ENCODE data around the gene SPOCD1.

DNA sequence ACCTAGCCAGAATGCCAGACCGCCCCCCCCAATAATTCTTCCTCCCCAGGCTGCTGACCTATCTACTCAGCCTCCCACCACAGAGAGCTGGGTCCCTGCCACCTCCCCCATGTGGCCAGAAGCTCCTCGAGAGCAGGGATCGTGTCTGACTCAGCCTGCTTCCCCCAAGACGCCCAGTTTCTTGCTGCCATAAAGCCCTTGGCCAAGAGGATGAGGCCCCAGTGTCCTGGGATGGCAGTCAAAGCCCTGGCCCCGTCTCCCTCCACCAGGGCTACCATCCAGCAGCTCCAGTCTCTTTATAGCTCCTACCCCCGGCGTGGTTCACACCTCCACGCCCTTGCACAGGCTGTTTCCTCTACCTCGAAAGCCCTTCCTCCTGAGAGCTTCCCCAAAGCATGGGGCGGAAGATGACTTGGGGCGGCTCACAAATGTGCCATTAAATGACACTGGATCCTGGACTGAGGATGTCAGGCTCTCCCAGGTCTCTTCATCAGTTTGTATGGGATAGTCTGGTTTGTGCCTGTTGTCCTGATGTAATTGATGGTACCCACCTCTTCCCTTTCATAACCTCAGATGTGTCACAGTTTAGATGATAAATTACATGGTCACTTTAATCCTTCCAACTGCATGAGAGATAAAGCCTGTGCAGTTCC lies 64.8 kb downstream of the SPOCD1 start:
- TF ChIP-seq ELF1 (IDR thresholded peaks at IDR 0.05) (no peak), RCOR1 (IDR thresholded peaks at IDR 0.05; ENCODE audit: low read length) (no peak), EZH2phosphoT487 (IDR thresholded peaks at IDR 0.05; ENCODE audit: borderline replicate concordance, low read depth) (no peak), POLR2AphosphoS5 (IDR thresholded peaks at IDR 0.05; ENCODE audit: low read depth, low read length) (no peak)
- TF ChIP-seq, protein P1, sequence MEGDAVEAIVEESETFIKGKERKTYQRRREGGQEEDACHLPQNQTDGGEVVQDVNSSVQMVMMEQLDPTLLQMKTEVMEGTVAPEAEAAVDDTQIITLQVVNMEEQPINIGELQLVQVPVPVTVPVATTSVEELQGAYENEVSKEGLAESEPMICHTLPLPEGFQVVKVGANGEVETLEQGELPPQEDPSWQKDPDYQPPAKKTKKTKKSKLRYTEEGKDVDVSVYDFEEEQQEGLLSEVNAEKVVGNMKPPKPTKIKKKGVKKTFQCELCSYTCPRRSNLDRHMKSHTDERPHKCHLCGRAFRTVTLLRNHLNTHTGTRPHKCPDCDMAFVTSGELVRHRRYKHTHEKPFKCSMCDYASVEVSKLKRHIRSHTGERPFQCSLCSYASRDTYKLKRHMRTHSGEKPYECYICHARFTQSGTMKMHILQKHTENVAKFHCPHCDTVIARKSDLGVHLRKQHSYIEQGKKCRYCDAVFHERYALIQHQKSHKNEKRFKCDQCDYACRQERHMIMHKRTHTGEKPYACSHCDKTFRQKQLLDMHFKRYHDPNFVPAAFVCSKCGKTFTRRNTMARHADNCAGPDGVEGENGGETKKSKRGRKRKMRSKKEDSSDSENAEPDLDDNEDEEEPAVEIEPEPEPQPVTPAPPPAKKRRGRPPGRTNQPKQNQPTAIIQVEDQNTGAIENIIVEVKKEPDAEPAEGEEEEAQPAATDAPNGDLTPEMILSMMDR (IDR thresholded peaks at IDR 0.05), result no peak
- TF ChIP-seq, protein P2, sequence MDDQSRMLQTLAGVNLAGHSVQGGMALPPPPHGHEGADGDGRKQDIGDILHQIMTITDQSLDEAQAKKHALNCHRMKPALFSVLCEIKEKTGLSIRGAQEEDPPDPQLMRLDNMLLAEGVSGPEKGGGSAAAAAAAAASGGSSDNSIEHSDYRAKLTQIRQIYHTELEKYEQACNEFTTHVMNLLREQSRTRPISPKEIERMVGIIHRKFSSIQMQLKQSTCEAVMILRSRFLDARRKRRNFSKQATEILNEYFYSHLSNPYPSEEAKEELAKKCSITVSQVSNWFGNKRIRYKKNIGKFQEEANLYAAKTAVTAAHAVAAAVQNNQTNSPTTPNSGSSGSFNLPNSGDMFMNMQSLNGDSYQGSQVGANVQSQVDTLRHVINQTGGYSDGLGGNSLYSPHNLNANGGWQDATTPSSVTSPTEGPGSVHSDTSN (IDR thresholded peaks at IDR 0.05), result no peak
- TF ChIP-seq, protein P3, sequence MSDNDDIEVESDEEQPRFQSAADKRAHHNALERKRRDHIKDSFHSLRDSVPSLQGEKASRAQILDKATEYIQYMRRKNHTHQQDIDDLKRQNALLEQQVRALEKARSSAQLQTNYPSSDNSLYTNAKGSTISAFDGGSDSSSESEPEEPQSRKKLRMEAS (IDR thresholded peaks at IDR 0.05; ENCODE audit: low read depth), result no peak
- TF ChIP-seq, protein P4, sequence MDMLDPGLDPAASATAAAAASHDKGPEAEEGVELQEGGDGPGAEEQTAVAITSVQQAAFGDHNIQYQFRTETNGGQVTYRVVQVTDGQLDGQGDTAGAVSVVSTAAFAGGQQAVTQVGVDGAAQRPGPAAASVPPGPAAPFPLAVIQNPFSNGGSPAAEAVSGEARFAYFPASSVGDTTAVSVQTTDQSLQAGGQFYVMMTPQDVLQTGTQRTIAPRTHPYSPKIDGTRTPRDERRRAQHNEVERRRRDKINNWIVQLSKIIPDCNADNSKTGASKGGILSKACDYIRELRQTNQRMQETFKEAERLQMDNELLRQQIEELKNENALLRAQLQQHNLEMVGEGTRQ (IDR thresholded peaks at IDR 0.05; ENCODE audit: borderline replicate concordance, low read depth, low read length), result no peak

Data from SK-N-SH (cell line).